ENCODE measurements around the gene GLTP.

GRCh38 chr12:109815225-109815624, 65.1 kb downstream of the GLTP start:
- no peak for TF ChIP-seq ZBTB7A (IDR thresholded peaks at IDR 0.05; ENCODE audit: low read depth)
- TF ChIP-seq USF1 (IDR thresholded peaks at IDR 0.05): no peak
- no peak for TF ChIP-seq FOXM1 (IDR thresholded peaks at IDR 0.05; ENCODE audit: borderline replicate concordance, low read depth)
- no peak for TF ChIP-seq MAX (IDR thresholded peaks at IDR 0.05)
- TF ChIP-seq EP300 (IDR thresholded peaks at IDR 0.05; ENCODE audit: borderline replicate concordance): no peak
- TF ChIP-seq YY1 (IDR thresholded peaks at IDR 0.05; ENCODE audit: low read depth): no peak
- no peak for TF ChIP-seq TAF1 (IDR thresholded peaks at IDR 0.05; ENCODE audit: low read depth)
- no peak for TF ChIP-seq TCF12 (IDR thresholded peaks at IDR 0.05; ENCODE audit: low read depth)

Measured in Ishikawa (cell line).